ENCODE results near the gene SYNPR.

DNA sequence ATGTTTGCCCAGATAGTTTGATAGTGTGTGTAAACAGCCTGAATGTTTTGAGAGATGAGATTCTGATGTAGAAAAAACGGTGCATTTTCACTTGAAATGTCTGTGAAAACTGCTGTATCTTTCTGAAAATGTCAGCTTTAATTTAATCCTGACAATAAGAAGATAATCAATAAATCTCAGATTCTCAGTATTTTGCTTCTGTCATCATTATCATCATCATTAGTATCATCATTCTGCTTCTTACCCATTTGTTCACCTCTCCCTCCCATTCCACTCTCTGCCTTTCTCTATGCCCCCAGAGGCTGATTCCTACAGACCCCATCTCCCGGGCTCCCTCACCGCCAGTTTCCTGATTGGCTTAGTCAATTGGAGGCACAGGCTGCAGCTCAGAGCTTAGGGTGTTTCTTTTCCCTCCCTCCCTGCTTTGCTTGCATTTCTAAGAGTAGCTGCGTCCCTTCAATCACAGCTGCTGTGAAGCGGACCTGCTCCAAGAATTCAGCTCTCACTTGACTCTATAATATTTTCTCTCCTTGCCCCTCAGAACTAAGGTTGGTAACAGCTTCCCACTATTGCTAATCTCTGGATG lies 366.2 kb downstream of the SYNPR start:
- TF ChIP-seq, protein P1, sequence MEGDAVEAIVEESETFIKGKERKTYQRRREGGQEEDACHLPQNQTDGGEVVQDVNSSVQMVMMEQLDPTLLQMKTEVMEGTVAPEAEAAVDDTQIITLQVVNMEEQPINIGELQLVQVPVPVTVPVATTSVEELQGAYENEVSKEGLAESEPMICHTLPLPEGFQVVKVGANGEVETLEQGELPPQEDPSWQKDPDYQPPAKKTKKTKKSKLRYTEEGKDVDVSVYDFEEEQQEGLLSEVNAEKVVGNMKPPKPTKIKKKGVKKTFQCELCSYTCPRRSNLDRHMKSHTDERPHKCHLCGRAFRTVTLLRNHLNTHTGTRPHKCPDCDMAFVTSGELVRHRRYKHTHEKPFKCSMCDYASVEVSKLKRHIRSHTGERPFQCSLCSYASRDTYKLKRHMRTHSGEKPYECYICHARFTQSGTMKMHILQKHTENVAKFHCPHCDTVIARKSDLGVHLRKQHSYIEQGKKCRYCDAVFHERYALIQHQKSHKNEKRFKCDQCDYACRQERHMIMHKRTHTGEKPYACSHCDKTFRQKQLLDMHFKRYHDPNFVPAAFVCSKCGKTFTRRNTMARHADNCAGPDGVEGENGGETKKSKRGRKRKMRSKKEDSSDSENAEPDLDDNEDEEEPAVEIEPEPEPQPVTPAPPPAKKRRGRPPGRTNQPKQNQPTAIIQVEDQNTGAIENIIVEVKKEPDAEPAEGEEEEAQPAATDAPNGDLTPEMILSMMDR (IDR thresholded peaks at IDR 0.05), result no peak
- TF ChIP-seq POLR2A (IDR thresholded peaks at IDR 0.05), result no peak
